ENCODE measurements around the gene FKBP10. TPM values are rescaled to one million over a fixed set of nuclear protein-coding genes. Genes with fewer than 3 reads are reported as not detected.

Gene FKBP10
- total and polyA plus RNA-seq, 12 donors = 4.8 to 31.8 (median 10.2) TPM

DNA sequence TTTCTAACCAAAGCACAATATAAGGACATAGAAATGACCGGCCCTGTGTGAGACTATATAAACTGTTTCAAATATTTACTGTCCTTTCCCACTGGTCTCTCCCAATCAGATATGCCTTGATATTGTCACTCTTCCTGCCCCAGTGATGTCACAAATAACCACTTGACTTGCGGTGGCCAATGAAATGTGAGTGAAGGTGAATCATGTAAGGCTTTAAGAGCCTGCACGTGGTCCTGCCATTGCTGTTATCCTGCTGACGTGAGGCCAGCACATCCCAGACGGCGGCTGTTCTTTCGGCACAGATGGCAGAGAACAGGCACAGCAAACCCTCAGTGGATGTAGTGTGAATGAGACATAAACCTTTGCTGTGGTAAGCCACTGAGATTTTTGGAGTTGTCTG, 57.8 kb downstream of the FKBP10 start:
- H3K4me1 ChIP-seq = peaks cover 0 to 5% (median 0%) of the 10 kb centered on the region in 9 donors
- TF ChIP-seq, protein P1, sequence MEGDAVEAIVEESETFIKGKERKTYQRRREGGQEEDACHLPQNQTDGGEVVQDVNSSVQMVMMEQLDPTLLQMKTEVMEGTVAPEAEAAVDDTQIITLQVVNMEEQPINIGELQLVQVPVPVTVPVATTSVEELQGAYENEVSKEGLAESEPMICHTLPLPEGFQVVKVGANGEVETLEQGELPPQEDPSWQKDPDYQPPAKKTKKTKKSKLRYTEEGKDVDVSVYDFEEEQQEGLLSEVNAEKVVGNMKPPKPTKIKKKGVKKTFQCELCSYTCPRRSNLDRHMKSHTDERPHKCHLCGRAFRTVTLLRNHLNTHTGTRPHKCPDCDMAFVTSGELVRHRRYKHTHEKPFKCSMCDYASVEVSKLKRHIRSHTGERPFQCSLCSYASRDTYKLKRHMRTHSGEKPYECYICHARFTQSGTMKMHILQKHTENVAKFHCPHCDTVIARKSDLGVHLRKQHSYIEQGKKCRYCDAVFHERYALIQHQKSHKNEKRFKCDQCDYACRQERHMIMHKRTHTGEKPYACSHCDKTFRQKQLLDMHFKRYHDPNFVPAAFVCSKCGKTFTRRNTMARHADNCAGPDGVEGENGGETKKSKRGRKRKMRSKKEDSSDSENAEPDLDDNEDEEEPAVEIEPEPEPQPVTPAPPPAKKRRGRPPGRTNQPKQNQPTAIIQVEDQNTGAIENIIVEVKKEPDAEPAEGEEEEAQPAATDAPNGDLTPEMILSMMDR (IDR thresholded peaks at IDR 0.05) = no peak
- whole genome bisulfite sequencing, 2 donors = 70 to 74% methylated on average over 7 of the region's 7 CpGs
- DNase-seq = no peak
- intact Hi-C loops (cut with DNase I) = loop anchor here in 1 of 10 donors (5.0 kb wide), 1 partner anchor 52 kb away; no protein-coding TSS in a partner anchor
- H3K4me3 ChIP-seq = no peak overlapping the region
- peaks cover 0 to 87% (median 25%) of the 10 kb centered on the region in 9 donors for H3K36me3 ChIP-seq
- no peak overlapping the region for H3K27ac ChIP-seq
- no peaks in the 10 kb centered on the region for H3K27me3 ChIP-seq
- H3K9me3 ChIP-seq = no peaks in the 10 kb centered on the region
- peak in 3 of 8 donors; percentile 25 to 41 (median 39) for ATAC-seq

DNA sequence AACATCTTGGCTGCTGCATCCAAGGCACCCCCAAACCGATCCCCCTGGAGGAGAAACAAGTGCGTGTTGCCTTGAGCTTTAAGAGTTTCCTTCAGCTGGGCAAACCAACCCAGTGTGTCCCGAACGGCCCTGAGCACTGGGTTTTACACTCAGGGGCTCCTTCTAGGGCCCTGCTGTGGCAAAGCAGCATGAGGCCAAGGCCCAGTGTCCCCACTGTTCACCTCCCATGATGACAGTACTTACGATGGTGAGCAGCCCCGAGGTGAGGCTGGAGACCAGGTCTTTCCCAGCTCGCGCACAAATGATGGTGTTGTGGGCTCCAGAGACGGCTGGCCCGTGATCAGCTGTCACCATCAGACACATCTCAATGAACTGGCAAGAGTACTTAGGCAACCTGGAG, 59.0 kb downstream of the FKBP10 start:
- intact Hi-C loops (cut with DNase I) = loop anchor here in 1 of 10 donors (5.0 kb wide), 1 partner anchor 51 kb away; no protein-coding TSS in a partner anchor
- Histone ChIP-seq H3K4me1 (no peaks in the 10 kb centered on the region), H3K36me3 (peaks cover 0 to 92% (median 25%) of the 10 kb centered on the region in 9 donors), H3K9me3 (no peaks in the 10 kb centered on the region), H3K27ac (no peak overlapping the region), H3K4me3 (no peak overlapping the region), H3K27me3 (no peaks in the 10 kb centered on the region)
- 91 to 95% methylated on average over 10 of the region's 10 CpGs for WGBS, 2 donors
- ATAC-seq = no peak
- no peak for DNase-seq
- TF ChIP-seq, protein P1 (IDR thresholded peaks at IDR 0.05) = no peak

Other genes starting within 250 kb of the FKBP10 start
- not detected for gene KRT9, start 240.9 kb upstream of the FKBP10 start, total RNA-seq
- gene KRT9, start 240.9 kb upstream of the FKBP10 start, polyA plus RNA-seq = not detected
- gene KRT14, start 226.1 kb upstream of the FKBP10 start, total RNA-seq = not detected
- gene KRT14, start 226.1 kb upstream of the FKBP10 start, polyA plus RNA-seq = under 1 TPM in 1 of 2 donors, not detected in 1; 0.30 TPM
- under 1 TPM in 1 of 10 donors, not detected in 9; 0.15 TPM for gene KRT16, start 200.2 kb upstream of the FKBP10 start, total RNA-seq
- under 1 TPM; 0.12 to 0.44 TPM for gene KRT16, start 200.2 kb upstream of the FKBP10 start, polyA plus RNA-seq
- gene KRT17, start 188.4 kb upstream of the FKBP10 start, total RNA-seq = not detected
- gene KRT17, start 188.4 kb upstream of the FKBP10 start, polyA plus RNA-seq = under 1 TPM in 1 of 2 donors, not detected in 1; 0.07 TPM
- 1,000 to 10,000 TPM; 1,115 to 1,330 (median 1,284) TPM for gene EIF1, start 124.1 kb upstream of the FKBP10 start, total RNA-seq
- 1,000 to 10,000 TPM in 1 of 2 donors, 100 to 1,000 TPM in 1; 551 to 1,123 TPM for gene EIF1, start 124.1 kb upstream of the FKBP10 start, polyA plus RNA-seq
- gene GAST, start 100.7 kb upstream of the FKBP10 start, total RNA-seq = not detected
- not detected for gene GAST, start 100.7 kb upstream of the FKBP10 start, polyA plus RNA-seq
- under 1 TPM in 1 of 10 donors, not detected in 9; 0.18 TPM for gene HAP1, start 78.4 kb upstream of the FKBP10 start, total RNA-seq
- gene HAP1, start 78.4 kb upstream of the FKBP10 start, polyA plus RNA-seq = under 1 TPM in 1 of 2 donors, not detected in 1; 0.03 TPM
- 100 to 1,000 TPM; 113 to 217 (median 156) TPM for gene JUP, start 26.3 kb upstream of the FKBP10 start, total RNA-seq
- 10 to 100 TPM; 80.2 to 95.8 TPM for gene JUP, start 26.3 kb upstream of the FKBP10 start, polyA plus RNA-seq
- gene P3H4, start 1.1 kb upstream of the FKBP10 start, total RNA-seq = 1 to 10 TPM; 2.0 to 7.5 (median 3.8) TPM
- 1 to 10 TPM; 5.6 to 7.3 TPM for gene P3H4, start 1.1 kb upstream of the FKBP10 start, polyA plus RNA-seq
- 10 to 100 TPM; 14.5 to 25.0 (median 20.5) TPM for gene NT5C3B, start 23.2 kb downstream of the FKBP10 start, total RNA-seq
- 10 to 100 TPM; 42.1 to 48.5 TPM for gene NT5C3B, start 23.2 kb downstream of the FKBP10 start, polyA plus RNA-seq
- gene KLHL10, start 24.8 kb downstream of the FKBP10 start, total RNA-seq = under 1 TPM in 4 of 10 donors, not detected in 6; 0.12 to 0.25 (median 0.18) TPM
- gene KLHL10, start 24.8 kb downstream of the FKBP10 start, polyA plus RNA-seq = under 1 TPM in 1 of 2 donors, not detected in 1; 0.01 TPM
- 1 to 10 TPM; 2.1 to 4.9 (median 3.6) TPM for gene KLHL11, start 52.4 kb downstream of the FKBP10 start, total RNA-seq
- gene KLHL11, start 52.4 kb downstream of the FKBP10 start, polyA plus RNA-seq = 1 to 10 TPM; 1.4 TPM
- gene ACLY, start 105.9 kb downstream of the FKBP10 start, total RNA-seq = 10 to 100 TPM; 22.0 to 42.2 (median 25.2) TPM
- gene ACLY, start 105.9 kb downstream of the FKBP10 start, polyA plus RNA-seq = 10 to 100 TPM; 12.1 to 27.0 TPM
- 1 to 10 TPM in 3 of 10 donors, under 1 TPM in 7; 0.23 to 1.6 (median 0.63) TPM for gene ODAD4, start 117.6 kb downstream of the FKBP10 start, total RNA-seq
- gene ODAD4, start 117.6 kb downstream of the FKBP10 start, polyA plus RNA-seq = 1 to 10 TPM; 1.2 to 1.5 TPM
- 10 to 100 TPM; 19.4 to 42.7 (median 26.2) TPM for gene CNP, start 153.8 kb downstream of the FKBP10 start, total RNA-seq
- 10 to 100 TPM; 17.2 to 25.6 TPM for gene CNP, start 153.8 kb downstream of the FKBP10 start, polyA plus RNA-seq
- gene DNAJC7, start 204.4 kb downstream of the FKBP10 start, total RNA-seq = 10 to 100 TPM; 68.8 to 90.0 (median 80.5) TPM
- 100 to 1,000 TPM in 1 of 2 donors, 10 to 100 TPM in 1; 93.7 to 121 TPM for gene DNAJC7, start 204.4 kb downstream of the FKBP10 start, polyA plus RNA-seq
- 10 to 100 TPM; 50.1 to 64.1 (median 57.2) TPM for gene NKIRAS2, start 207.1 kb downstream of the FKBP10 start, total RNA-seq
- gene NKIRAS2, start 207.1 kb downstream of the FKBP10 start, polyA plus RNA-seq = 10 to 100 TPM; 51.4 to 61.2 TPM
- 1 to 10 TPM in 3 of 10 donors, under 1 TPM in 7; 0.46 to 1.2 (median 0.88) TPM for gene C17orf113, start 237.6 kb downstream of the FKBP10 start, total RNA-seq
- 1 to 10 TPM in 1 of 2 donors, under 1 TPM in 1; 0.26 to 1.2 TPM for gene C17orf113, start 237.6 kb downstream of the FKBP10 start, polyA plus RNA-seq

Measured in heart right ventricle (tissue), 16 donors.